GM21619 (cell line): ENCODE results near the gene CDHR2.

ENCODE experiments used
- ATAC-seq: cut with Tn5 transposase; IDR thresholded peaks from one replicate; pipeline ENCODE4 v1.9.1; 2021; ENCODE audit not compliant: unreplicated experiment

Gene CDHR2

DNA sequence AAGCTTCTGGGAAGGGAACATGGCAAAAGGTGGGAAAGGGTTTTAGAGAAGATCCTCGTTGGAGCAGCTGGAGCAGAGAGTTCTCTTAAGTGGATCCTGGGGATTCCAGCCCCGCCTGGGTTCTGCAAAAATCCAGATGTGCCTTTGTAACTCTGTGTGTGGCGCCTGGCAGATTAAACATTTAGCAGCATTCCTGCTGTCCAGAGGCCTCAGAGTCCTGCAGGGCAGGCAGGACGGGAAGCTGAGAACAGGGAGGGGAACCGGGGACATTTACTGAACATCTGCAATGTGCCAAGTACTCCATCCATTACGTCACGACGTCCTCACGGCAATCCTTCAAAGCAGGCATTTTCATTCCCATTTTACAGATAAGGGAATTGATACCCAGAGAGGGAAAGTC lies 87.3 kb downstream of the CDHR2 start:
- ATAC-seq: no peak

DNA sequence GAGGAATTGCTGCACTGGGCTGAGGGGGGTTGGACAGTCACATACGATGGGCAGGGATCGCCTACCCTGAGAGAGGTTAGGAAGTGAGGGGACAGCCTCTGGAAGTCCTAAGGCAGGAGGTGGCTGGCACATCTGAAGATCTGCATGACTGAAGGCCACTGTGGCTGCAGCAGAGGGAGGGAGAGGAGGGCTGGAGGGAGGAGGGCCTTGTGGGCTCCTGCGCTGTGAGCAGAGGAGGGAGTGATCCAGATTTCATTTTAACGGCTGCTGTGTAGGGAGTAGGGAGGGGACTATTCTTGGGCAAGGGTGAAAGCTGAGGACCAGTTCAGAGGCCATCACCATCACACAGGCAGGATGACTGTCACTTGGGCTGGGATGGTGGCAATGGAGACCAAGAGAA lies 88.4 kb downstream of the CDHR2 start:
- no peak for ATAC-seq

DNA sequence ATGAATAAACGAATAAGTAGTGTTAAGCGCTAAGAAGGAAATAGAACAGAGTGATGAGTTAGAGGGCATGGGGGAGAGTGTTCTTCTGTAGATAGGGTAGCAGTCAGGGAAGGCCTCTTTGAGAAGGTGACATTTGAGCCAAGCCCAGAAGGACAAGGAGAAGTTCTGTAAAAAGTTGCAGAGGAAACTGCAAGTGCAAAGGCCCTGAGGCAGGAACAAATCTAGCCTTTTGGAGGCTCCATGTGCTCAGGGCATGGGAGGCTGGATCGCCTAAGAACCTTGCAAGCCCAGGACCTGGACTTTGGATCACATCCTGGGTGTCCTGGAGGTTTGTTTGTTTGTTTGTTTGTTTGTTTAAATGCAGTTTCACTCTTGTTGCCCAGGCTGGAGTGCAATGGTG lies 89.3 kb downstream of the CDHR2 start:
- ATAC-seq: no peak

DNA sequence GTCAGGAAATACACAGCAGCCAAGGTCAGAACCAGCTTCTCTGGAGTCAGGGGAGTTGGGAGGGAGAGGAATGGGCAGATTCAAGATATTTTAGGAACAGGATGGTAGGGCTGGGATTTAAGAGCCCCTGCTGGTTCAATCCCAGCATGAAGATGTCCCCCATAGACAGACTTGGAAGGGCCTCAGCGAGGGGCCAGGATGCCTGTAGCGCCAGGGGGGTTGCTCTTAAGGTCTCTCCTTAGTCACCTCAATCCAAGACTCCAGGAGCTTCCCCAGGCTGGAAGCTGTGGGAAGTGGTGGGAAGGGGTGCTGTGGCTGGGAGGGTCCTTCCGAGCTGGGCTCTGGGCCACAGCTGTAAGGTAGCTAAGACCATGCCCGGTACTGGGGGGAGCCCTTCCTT lies 90.1 kb downstream of the CDHR2 start:
- no peak for ATAC-seq

DNA sequence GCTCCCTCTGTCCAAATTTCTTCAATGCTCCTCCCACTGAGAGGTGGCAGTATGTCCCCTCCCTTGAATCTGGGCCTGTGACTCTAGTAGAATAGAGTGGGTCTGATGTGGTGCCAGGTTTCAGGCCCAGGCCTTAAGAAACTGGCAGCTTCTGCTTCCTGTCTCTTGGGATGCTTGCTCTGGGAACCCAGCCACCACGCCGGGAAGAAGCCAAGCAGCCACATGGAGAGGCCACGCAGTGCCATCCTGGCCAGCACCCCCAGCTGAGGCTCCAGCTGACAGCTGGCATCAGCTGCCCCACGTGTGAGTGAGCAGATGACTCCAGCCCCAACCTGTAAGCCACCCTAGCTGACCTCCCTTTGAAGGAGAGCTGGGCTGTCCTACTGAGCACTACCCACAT lies 90.8 kb downstream of the CDHR2 start:
- ATAC-seq: no peak

DNA sequence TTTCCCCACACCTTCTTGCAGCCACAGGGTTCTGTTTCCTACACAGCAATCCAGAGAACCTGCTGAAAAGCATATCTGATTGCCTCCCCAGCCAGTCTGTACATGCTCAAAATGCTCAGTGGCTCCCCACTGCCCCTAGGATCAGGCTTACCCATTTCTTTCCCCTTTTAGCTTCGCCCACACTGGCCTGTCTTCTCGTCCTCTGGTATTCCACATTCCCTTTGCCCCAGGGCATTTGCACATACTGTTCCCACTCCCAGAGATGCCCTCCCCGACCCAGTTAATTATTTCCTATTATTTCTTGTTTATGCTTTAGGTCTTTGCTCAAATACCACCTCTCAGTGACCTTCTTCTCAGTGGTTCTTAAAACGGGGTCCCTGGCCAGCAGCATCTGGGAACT lies 91.5 kb downstream of the CDHR2 start:
- no peak for ATAC-seq

DNA sequence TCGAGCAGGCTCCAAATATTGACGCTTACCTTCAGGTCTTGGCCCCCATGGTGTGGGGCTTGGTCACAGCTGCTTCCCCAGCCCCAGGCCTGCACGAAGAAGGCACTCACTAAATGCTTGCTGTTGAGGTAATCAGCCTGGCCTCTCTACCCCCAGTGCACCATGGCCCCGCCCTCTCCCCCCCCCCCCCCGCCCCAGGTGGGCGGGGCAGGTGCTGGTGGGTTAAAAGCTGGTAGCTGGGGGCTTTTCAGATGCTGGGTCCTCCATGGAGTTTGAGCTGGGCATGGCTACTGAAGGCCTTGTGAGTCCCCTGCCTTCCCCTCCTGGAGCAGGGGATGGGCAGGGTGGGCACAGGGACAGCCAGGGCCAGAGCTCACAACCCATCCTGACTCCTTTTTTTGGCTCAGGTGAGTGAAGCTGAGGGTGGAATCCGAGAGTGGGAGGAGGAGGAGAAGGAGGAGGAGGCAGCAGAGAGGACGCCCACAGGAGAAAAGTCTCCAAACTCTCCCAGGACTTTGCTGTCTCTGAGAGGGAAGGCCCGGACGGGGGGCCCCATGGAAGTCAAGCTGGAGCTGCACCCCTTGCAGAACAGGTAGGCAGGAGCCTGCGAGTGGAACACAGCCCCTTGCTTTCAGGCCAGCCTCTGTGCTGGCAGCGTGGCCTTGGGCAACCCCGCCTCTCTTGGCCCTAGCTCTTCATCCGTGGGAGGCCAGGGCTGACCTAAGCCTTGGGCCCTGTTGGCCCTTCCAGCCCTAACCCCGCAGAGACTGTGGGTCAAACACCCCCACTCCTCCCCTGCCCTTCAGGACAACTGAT lies 93.7 kb downstream of the CDHR2 start:
- ATAC-seq: no peak

DNA sequence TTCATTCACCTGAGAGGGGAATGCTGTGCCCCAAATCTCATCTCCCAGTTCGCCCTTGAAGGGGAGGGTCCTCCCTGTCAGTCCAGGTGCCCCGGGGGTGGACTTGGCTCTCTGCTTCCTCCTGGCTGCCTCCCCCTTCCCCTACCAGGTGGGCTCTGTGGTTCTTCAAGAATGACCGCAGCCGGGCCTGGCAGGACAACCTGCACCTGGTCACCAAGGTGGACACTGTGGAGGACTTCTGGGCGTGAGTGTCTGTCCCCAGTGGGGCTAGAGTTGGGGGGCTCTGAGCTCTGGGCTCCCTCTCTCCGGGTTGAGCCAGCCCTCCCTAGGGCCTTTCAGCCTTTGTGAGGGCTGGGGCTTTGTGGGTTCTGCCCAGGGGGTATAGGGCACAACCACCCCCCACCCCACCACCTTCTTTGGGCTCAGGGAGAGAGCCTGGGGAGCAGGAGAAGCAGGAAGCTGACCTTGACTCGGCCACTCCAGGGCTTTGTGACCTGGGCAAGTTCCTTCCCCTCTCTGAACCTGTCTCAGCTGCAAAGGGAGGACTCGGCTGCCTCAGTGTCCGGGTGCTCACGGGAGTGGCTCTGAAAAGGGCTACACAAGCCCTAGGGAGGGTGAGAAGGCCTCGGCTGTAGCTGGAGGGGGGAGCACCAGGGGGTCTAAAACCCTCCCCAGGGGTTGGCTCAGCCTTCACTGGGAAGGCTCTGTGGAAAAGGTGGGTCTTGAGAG lies 94.5 kb downstream of the CDHR2 start:
- no peak for ATAC-seq

DNA sequence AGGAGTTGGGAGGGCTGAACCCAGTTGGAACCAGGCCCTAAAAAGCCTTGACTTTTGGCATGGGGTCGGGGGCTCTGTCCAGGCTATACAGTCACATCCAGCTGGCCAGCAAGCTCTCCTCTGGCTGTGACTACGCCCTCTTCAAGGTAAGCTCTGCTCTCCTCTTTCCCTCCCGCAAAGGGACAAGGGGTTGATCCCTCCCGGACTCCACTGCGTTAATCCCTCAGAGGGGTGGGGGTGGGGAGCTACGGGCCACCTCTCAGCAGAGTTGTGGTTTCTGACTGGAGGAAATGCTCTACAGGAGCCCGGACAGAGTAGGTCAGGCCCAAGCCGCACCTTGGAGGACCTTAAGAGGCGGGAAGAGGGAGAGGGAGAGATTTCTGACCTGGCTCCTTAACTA lies 95.2 kb downstream of the CDHR2 start:
- ATAC-seq: no peak

DNA sequence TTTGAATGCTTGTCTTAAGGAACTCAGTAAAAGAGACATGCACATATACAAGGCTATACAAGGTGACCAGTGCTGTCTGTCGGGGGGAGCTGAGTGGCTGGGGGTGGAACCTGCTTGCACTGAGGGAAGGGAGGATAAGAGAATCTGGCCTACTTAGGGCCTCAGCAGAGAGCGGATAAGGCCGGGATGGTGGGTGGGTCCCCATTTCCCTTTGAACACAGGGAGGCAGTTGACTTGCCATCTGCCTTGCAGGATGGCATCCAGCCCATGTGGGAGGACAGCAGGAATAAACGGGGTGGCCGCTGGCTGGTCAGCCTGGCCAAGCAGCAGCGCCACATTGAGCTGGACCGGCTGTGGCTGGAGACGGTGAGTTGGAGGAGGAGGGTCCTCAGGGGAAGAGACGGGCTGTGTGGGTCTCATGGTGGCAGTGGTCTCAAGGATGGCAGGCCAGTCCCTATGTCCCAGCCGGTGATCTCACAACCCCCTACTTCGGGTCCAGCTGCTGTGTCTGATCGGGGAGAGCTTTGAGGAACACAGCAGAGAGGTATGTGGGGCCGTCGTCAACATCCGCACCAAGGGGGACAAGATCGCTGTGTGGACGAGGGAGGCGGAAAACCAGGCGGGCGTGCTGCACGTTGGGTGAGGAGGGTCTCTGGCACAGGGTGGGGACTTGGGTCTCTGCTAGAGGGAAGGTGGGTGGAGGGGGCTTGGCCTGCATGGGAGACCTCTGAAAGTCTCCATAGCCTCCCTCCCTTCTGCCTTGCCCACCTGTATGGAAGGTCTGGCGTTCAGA lies 95.9 kb downstream of the CDHR2 start:
- ATAC-seq: no peak
